HG02759 (cell line): ENCODE data around the gene IFNG.
A peak's percentile ranks its signal among the peaks of the same experiment; 100 is the strongest.

Experiments used
- ATAC-seq: cut with Tn5 transposase; IDR thresholded peaks from one replicate; pipeline ENCODE4 v1.9.1; 2021; ENCODE audit warnings: mild to moderate bottlenecking, moderate library complexity; ENCODE audit not compliant: unreplicated experiment

The IFNG gene

GRCh38 chr12:68169213-68169889, 9.8 kb upstream of the IFNG start:
- no peak for ATAC-seq

DNA sequence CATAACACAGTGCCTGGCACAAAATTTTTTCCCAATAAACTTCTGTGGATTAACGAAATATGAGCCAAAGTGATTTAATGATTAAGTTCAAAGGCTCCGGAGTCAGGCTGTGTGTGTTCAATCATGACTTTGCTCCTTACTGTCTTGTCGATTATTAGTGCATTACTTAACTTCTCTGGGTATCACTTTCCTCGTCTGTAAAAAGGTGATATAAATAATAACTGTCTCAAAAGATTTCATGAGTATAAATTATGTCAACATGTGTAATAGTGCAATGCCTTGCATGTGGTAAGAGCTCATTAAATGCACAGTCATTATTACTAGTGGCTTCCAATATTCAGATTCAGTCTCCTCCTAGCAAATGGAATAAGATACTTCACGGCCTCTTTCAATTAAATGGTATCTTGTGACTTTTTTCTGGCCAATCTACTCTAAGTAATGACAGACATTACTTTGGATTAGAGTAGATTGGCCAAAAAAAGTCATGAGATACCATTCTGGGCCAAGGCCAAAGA, 6.8 kb upstream of the IFNG start:
- no peak for ATAC-seq

DNA sequence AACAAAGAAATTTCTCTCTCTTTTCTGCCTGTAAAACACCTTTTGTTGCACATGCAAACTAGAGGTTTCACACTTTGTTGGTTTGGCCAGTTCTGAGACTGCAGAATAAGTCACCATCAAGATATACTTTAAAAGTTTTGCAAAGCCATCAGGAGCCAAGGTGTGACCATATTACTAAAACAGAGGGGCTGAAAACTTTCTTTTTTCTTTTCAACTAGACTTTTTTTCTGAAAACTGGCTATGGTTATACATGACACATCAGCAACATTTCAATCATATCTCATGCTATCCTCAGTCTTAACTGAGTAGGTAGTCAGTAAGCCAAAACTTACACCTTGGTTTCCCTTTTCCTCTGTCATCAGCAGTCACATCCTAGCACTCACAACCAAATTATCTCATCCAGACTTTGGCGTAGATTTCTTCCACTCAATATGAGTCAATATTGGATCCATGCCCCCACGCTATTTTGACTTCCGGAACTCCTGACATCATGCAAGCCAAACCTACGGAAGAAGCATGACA, 4.1 kb upstream of the IFNG start:
- peak; percentile 71 for ATAC-seq

DNA sequence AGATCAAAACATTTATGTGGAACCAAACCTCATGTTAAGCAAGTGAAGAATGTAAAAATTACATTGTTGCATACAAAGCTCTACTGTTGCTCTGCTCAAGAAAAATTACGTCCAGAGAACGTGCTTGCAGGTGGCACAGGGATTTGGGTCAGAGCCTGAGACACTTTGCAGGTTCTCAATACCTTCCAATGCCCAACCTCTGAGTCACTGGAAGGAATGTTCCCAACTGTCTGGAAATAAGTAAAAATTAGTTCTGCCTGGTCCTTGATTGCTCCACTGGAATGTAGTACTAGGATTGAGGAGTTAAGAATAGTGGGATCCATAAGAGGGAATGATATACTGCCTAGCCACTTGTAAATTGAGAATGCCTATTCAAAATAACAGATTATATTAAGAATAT, 2.8 kb upstream of the IFNG start:
- no peak for ATAC-seq

DNA sequence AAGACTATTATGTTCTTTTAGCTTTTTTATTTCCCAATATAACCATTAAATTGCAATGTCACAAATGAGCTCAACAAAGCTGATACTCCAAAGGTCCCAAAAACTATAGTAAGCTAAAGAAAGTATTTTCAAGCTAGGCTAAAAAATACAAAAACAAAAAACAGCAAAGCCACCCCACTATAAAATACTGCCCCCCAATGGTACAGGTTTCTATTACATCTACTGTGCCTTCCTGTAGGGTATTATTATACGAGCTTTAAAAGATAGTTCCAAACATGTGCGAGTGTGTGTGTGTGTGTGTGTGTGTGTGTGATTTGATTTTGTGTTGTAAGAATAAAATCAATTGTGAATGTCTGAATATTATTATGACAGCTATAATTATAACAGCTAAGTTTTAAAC, 1.1 kb downstream of the IFNG start:
- no peak for ATAC-seq

DNA sequence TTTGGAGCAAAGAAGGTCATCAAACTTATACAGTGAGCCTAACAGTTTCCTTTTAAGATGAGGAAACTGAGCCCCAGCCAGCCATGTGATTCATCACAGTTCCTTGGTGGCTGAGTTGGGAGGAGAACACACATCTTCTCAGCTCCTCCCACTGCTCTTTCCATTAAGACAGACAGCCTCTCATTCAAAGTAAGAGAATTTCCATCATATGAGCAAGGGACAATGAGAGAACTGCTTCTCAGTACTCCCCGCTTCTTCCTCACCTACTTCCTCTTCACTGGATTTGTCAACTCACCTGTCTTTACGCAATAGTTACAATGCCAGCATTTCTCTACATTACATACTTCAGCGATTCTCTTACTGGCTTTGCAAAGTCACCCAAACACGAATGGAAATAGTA, 2.2 kb downstream of the IFNG start:
- no peak for ATAC-seq

DNA sequence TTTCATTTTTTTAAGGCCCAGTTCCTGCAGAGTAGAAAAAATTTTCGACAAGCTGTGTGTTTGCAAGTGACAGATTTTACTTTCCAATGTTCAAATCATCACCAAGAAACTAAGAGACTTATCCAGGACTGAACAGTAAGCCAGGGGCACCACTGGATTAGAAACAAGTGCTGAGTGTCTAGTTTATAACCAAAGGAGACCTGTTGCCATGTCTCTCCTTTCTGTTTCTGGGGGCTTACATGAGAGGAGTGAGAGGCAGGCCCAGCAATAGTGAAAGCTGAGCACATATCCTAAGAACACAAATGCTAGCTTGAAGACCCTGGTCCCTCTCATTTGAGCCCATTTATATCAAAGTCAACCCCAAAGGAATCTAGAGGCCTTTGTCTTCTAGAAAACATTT, 2.9 kb downstream of the IFNG start:
- ATAC-seq, result no peak

GRCh38 chr12:68154779-68155178, 4.8 kb downstream of the IFNG start:
- no peak for ATAC-seq

DNA sequence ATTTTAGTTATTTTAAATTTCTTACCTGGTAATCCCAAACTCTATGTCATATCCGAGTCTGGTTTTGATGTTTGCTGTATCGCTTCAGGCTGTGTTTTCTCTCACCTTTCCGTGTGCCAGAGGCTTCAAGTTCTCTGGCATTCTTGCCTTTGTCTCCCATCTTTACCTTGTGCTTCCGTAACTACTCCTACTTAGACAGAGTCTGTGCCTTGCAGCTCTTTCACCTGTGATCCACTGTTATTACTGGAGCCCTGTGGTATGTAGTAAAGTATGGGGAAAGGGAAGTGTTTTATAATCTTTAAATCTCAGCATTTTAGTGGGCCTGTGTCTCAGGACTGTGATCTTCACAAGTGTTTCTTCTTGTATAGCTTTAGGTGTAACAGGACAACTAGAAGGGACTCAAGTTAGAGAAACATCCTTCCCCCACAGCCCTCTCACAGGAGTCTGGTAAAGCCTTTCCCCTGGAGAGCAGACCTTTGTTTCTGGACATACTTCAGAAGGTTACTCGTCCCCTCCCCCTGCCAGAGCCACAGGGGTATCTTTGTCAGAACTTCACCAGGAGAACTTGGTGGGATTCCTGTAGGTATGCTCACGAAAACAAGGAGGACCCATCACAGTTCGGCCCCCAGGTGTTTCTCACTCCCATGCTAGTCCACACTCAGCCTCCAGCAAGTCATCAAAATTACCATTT, 11.1 kb downstream of the IFNG start:
- no peak for ATAC-seq

- no peak for ATAC-seq
These were observed 19.0 kb downstream of the IFNG start for GRCh38 chr12:68140556-68140955.

- ATAC-seq, result no peak
These were observed 19.6 kb downstream of the IFNG start for GRCh38 chr12:68139941-68140340.

DNA sequence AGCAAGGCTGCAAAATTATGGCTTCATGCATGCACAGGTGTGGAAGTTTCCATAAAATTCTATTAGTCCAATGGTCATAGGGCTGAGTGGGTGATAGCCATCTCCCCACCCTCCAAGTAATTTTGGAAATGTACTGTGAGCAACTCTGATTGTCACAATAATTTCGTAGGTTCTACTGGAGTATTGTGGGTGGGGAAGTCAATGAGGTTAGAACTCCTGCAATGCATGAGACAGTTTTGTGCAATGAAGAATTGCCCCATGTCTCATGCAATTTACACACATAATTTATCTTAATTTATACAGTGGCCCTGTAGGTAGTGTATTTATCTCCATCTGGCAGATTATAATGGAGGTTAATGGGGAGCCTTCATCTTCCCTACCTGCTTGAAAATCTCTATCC, 20.5 kb downstream of the IFNG start:
- no peak for ATAC-seq

DNA sequence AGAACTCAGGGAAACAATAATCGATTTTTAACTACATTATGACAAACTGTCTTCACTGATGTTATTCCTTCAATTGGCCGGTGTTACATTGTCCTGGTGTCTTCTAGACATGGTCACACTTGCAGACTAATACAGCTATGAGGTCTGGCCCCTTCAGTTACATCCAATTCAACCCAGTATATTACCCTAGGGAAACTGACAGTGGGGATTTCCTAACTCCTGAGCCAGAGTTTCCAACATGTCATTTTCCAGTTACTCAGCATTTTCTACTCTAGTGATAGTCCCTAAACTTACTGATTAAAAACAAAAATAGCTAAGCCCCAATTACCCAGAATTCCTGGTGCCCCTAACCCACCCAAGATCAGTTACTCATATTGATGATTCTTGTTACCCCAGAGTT, 21.1 kb downstream of the IFNG start:
- ATAC-seq, result no peak

- no peak for ATAC-seq
These were observed 22.2 kb downstream of the IFNG start for GRCh38 chr12:68137335-68137830.

DNA sequence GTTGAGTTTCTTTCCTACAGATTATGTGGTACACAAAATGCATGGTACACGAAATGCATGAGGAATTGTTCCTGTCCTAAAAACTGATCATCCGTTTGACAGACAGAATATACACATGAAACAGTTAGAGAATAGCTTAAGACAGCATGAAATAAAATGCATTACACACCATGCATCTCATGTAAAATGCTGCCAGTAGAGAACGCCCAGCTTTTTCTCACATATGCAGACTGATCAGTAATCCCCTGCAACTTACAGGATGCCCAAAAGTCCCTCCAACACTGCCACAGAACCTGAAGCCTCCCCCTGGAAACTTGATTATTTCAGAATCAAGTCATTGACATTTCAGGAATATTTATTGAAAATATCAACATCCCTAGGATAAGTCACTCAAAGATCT, 24.0 kb downstream of the IFNG start:
- no peak for ATAC-seq

- ATAC-seq, result no peak
These were observed 27.6 kb downstream of the IFNG start for GRCh38 chr12:68131867-68132414.

DNA sequence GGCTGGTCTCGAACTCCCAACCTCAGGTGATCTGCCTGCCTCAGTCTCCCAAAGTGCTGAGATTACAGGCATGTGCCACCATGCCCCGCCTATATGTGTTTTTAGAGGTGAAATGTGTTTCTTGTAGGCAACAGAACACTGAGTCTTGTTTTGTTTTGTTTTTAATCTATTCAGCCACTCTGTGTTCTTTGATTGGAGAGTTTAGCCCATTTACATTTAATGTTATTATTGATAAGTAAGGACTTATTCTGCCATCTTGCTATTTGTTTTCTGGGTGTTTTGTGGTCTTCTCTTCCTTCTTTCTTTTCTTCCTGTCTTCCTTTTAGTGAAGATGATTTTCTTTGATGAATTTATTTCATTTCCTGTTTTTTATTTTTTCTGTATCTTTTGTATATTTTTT, 29.6 kb downstream of the IFNG start:
- ATAC-seq, result no peak

- ATAC-seq, result no peak
These were observed 37.2 kb downstream of the IFNG start for GRCh38 chr12:68122236-68122920.

GRCh38 chr12:68121143-68121542, 38.4 kb downstream of the IFNG start:
- no peak for ATAC-seq

DNA sequence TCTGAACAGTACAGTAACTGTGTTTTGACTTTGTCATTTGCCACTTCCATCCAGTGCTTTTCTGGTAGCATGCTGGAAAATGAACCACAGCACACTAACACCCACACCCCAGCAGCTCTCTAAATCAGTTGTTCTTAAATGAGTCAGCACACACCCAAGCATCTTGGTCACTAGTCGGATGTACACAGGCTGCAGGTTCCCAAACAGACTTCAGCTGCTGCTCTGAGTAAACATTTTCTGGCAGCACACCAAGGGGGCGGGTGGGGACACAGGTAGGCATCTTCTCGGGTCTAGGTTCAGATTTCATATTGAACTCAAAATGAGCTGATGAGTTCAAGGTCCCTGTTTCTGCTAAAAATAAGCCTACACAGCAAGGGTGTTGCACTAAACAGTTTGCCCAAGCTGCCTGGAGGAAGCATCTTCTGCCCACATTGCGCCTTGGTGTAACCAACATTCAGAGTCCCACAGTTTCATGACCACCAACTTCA, 39.8 kb downstream of the IFNG start:
- peak; percentile 91 for ATAC-seq

GRCh38 chr12:68119250-68119649, 40.3 kb downstream of the IFNG start:
- ATAC-seq, result peak; percentile 71
